ENCODE data around the gene SLC28A1.

DNA sequence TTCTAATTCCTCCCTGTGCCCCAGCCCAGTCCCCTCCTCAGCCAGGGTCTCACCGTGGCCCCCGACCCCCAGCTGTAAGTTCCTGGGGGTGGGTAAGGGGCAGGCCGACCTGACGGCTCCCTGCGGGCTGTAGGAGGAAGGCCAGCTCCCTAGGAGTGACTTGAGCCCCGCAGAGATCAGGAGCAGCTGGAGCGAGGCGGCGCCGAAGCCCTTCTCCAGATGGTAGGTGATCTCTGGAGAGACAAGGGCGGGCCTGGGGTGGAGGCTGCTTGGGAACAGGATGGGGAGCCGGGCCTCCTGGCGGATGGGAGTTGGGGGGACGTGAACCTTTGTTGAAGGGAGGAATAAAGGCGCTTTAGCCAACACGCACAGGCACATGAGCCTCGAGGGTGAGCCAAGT, 4.2 kb downstream of the SLC28A1 start:
- TF ChIP-seq CTCF (IDR thresholded peaks at IDR 0.05; ENCODE audit: insufficient read depth, low read length, poor library complexity, severe bottlenecking): no peak
- TF ChIP-seq EZH2phosphoT487 (conservative IDR thresholded peaks at IDR 0.05; ENCODE audit: low read length): no peak

Measured in SU-DHL-6 (cell line).